SKM-1 treated with dmso at 0.1 percent for 144 hours (cell line): ENCODE measurements around the gene PCNX4.
"Not testable (repeated sequence)": the region's sequence is repeated elsewhere in the genome, so short reads cannot be mapped to it uniquely, and the experiment has no call there.

Source experiments
- DNase-seq: peaks from one replicate; lab custom pipeline; 2025; ENCODE audit not compliant: unreplicated experiment; lab: John Stamatoyannopoulos, UW

Gene PCNX4

GRCh38 chr14:60091550-60092525 lies at the start of gene PCNX4:
PCNX4 (plus strand) TSS chr14:60091923; CDS start chr14:60107639, 15,716 bp downstream.
- DNase-seq = peak; percentile 84

GRCh38 chr14:60047976-60048375 lies 43.7 kb upstream of the PCNX4 start:
- DNase-seq = not testable (repeated sequence)

- no peak for DNase-seq
Observed at GRCh38 chr14:60051721-60052221, 40.0 kb upstream of the PCNX4 start.

- DNase-seq = no peak
Observed at GRCh38 chr14:60058087-60058486, 33.6 kb upstream of the PCNX4 start.

- no peak for DNase-seq
Observed at GRCh38 chr14:60061371-60061770, 30.4 kb upstream of the PCNX4 start.

- no peak for DNase-seq
Observed at GRCh38 chr14:60064491-60065072, 27.1 kb upstream of the PCNX4 start.

- no peak for DNase-seq
Observed at GRCh38 chr14:60067882-60068281, 23.8 kb upstream of the PCNX4 start.

- no peak for DNase-seq
Observed at GRCh38 chr14:60079723-60080122, 12.0 kb upstream of the PCNX4 start.

- no peak for DNase-seq
Observed at GRCh38 chr14:60085085-60085484, 6.6 kb upstream of the PCNX4 start.

- no peak for DNase-seq
Observed at GRCh38 chr14:60085693-60086092, 6.0 kb upstream of the PCNX4 start.

GRCh38 chr14:60087668-60088067 lies 4.1 kb upstream of the PCNX4 start:
- DNase-seq = no peak

GRCh38 chr14:60089221-60089620 lies 2.5 kb upstream of the PCNX4 start:
- no peak for DNase-seq

GRCh38 chr14:60090864-60091519 lies 731 bp upstream of the PCNX4 start:
- DNase-seq = no peak

- no peak for DNase-seq
Observed at GRCh38 chr14:60092526-60092920, 800 bp downstream of the PCNX4 start.

GRCh38 chr14:60093080-60093479 lies 1.4 kb downstream of the PCNX4 start:
- no peak for DNase-seq

- no peak for DNase-seq
Observed at GRCh38 chr14:60093606-60094005, 1.9 kb downstream of the PCNX4 start.

GRCh38 chr14:60094306-60094897 lies 2.7 kb downstream of the PCNX4 start:
- no peak for DNase-seq

- DNase-seq = no peak
Observed at GRCh38 chr14:60095231-60095630, 3.5 kb downstream of the PCNX4 start.

- no peak for DNase-seq
Observed at GRCh38 chr14:60095781-60096450, 4.2 kb downstream of the PCNX4 start.

GRCh38 chr14:60097974-60098373 lies 6.3 kb downstream of the PCNX4 start:
- DNase-seq = no peak

- DNase-seq = not testable (repeated sequence)
Observed at GRCh38 chr14:60099855-60100254, 8.1 kb downstream of the PCNX4 start.
